Bronchial epithelial cell (primary cell): ENCODE data around the gene VWF. TPM values are rescaled to one million over a fixed set of nuclear protein-coding genes. Genes with fewer than 3 reads are reported as not detected.

Experiments used
- DNase-seq: peaks from one replicate; pipeline ENCODE4 v3.0.0-alpha.2; 2010; ENCODE audit warnings: low read depth
- FAIRE-seq: peaks from 2 replicates; lab custom pipeline; 2011; peaks lifted over from hg19 to GRCh38; lab: Jason Lieb, UNC
- H3K27me3 ChIP-seq: 2 replicates; pipeline ENCODE4 v1.5.1; 2011; ENCODE audit warnings: low read length; ENCODE audit not compliant: control insufficient read depth, insufficient read depth
- H3K36me3 ChIP-seq: 2 replicates; pipeline ENCODE4 v1.5.1; 2011; ENCODE audit warnings: low read length; ENCODE audit not compliant: control insufficient read depth, insufficient read depth
- H3K4me3 ChIP-seq: 2 replicates; pipeline ENCODE4 v1.5.1; 2011; ENCODE audit warnings: mild to moderate bottlenecking, low read depth, low read length, control low read depth
- total RNA-seq: library from RNA; depleted of rRNA; stranded (reverse); fragments of >200 nt; gene quantifications from 2 replicates; pipeline ENCODE4 v1.2.1, GENCODE V29; 2014
- TF ChIP-seq, protein P1 (sequence below): IDR thresholded peaks from 2 replicates; pipeline ENCODE4 v1.5.1; 2011; ENCODE audit warnings: mild to moderate bottlenecking, moderate library complexity, low read length, control low read depth, inconsistent platforms; ENCODE audit not compliant: insufficient read depth, severe bottlenecking

Gene VWF
- total RNA-seq, 1 donor from 2014 or later: 0.26 TPM

DNA sequence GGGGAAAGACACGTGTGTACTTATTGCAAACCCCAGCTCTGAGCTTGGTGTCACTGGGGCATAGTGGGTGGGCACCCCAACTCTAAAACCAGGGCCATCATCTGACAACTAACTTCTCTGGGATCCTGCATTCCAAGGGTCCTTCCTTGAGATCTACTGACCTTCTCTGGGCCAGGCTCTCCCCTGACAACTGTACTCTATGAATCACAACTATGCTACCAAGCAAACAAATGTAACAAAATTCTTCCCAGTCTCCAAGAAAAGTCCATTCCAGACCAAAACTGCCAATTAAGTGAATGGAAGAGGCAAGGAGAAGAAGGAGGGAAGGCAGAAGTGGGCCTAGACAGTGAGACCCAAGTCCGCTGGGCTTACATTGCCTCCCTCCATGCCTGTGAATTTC lies 38.2 kb downstream of the VWF start:
- DNase-seq: no peak
- no peak for FAIRE-seq
- Histone ChIP-seq H3K36me3 (no peaks in the 10 kb centered on the region), H3K27me3 (no peaks in the 10 kb centered on the region), H3K4me3 (no peak overlapping the region)
- TF ChIP-seq, protein P1, sequence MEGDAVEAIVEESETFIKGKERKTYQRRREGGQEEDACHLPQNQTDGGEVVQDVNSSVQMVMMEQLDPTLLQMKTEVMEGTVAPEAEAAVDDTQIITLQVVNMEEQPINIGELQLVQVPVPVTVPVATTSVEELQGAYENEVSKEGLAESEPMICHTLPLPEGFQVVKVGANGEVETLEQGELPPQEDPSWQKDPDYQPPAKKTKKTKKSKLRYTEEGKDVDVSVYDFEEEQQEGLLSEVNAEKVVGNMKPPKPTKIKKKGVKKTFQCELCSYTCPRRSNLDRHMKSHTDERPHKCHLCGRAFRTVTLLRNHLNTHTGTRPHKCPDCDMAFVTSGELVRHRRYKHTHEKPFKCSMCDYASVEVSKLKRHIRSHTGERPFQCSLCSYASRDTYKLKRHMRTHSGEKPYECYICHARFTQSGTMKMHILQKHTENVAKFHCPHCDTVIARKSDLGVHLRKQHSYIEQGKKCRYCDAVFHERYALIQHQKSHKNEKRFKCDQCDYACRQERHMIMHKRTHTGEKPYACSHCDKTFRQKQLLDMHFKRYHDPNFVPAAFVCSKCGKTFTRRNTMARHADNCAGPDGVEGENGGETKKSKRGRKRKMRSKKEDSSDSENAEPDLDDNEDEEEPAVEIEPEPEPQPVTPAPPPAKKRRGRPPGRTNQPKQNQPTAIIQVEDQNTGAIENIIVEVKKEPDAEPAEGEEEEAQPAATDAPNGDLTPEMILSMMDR: no peak

DNA sequence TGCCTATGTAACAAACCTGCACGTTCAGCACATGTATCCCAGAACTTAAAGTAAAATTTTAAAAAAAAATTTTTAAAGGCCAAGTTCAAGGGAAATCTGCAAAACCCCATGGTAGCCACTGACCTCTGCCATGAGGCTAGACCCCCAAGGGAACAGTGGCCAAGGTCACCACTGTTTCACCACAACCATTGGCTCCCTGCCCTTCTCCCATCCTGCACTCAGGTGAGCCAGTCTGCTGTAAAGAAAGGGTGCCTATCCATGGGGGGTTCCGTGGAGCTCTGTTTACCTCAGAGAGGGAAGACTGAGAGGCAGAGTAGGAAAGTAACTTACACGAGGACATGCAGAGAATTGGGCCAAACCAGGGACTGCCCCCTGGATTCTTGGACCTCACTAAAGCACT lies 38.6 kb downstream of the VWF start:
- H3K36me3 ChIP-seq: no peaks in the 10 kb centered on the region
- H3K27me3 ChIP-seq: no peaks in the 10 kb centered on the region
- no peak for FAIRE-seq
- no peak for DNase-seq
- TF ChIP-seq, protein P1: no peak
- H3K4me3 ChIP-seq: no peak overlapping the region

DNA sequence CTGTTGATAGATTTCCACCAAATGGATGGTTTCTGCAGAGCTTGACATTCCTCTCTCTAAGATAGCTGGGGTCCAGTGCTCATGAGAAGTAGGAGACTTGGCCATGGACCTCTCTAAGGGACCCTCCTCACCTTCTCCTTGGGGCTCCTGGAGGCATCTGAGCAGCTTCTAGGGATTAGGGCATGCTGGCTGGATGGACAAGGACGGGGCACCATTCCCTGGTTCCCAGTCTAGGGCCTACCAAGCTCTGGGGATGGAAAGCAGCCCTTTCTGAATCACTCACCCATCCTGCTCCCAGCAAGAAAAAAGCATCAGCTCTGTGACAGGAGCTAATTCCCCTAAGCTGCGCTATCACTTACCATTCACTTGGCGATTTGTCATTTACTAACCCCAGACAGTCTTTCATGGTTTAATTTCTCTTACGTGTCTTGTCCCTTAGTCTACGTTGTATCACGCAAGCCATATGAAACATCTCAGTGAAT lies 39.5 kb downstream of the VWF start:
- FAIRE-seq: no peak
- DNase-seq: no peak
- TF ChIP-seq, protein P1: no peak

DNA sequence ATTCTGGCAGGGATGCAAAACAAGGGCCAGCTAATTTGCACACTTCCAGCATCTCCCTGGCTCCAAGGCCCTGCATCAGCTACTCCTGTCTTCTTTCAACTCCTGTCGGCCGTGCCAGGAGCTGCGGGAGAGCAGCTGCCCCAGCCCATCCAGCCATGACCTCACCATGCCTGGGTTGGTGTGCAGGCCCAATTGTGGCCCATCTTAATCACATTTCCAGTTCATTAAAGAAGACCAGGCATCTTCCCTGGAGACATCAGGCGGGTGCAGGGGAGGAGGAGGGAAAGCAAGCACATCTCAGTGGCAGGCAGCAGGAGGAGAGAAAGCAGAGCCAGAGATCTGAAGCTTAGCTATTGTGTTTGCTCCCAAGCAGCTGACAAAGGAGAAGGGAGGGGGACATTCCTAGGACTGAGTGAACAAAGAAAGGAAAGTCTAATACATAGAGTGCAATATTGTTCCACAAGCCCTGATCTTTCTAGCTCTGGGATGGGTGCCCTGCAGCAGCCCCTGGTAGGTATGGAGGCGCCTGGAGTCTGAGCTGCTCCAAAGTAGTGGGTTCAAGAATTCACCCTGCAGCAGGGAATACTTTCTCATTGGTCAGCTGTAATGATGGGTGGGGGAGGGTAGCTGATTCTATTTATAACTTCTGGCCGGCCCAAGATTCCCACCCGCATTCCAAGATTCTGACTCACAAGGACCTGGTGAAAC lies 40.1 kb downstream of the VWF start:
- FAIRE-seq: no peak
- TF ChIP-seq, protein P1: no peak
- Histone ChIP-seq H3K4me3 (no peak overlapping the region), H3K36me3 (no peaks in the 10 kb centered on the region), H3K27me3 (no peaks in the 10 kb centered on the region)
- peak; percentile 65 for DNase-seq

More for the DNA sequence above, 39.5 kb downstream of the VWF start:
- Histone ChIP-seq H3K4me3 (no peak overlapping the region), H3K27me3 (no peaks in the 10 kb centered on the region), H3K36me3 (no peaks in the 10 kb centered on the region)

DNA sequence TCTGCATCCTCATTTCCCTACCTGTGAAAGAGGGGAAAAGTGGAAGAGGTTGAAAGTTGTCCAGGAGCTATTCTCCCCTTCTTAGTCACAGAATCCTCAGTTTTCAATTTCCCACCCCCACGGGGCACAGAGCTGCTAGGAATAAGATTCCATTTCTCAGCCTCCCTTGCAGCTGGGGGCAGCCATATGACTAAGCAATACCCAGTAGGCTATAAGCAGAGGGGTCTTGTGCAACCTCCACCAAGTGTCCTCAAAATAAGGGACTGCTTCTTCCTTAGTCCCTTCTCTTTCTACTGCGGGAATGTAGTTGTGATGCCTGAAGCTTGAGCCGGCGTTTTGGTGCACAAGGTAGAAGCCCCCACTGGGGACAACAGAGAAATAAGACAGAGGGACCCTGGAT lies 40.9 kb downstream of the VWF start:
- TF ChIP-seq, protein P1: no peak
- no peak for DNase-seq
- Histone ChIP-seq H3K4me3 (no peak overlapping the region), H3K36me3 (no peaks in the 10 kb centered on the region), H3K27me3 (no peaks in the 10 kb centered on the region)
- FAIRE-seq: no peak
